Inflammatory macrophage treated with lipopolysaccharide for 1 hour (primary cell): ENCODE data around the gene MME.
"Not testable (repeated sequence)": the region's sequence is repeated elsewhere in the genome, so short reads cannot be mapped to it uniquely, and the experiment has no call there.

ENCODE experiments used
- DNase-seq, 2 donors: peaks; one replicate each; pipeline ENCODE4 v3.0.0-alpha.2; 2020 to 2022

Gene MME

DNA sequence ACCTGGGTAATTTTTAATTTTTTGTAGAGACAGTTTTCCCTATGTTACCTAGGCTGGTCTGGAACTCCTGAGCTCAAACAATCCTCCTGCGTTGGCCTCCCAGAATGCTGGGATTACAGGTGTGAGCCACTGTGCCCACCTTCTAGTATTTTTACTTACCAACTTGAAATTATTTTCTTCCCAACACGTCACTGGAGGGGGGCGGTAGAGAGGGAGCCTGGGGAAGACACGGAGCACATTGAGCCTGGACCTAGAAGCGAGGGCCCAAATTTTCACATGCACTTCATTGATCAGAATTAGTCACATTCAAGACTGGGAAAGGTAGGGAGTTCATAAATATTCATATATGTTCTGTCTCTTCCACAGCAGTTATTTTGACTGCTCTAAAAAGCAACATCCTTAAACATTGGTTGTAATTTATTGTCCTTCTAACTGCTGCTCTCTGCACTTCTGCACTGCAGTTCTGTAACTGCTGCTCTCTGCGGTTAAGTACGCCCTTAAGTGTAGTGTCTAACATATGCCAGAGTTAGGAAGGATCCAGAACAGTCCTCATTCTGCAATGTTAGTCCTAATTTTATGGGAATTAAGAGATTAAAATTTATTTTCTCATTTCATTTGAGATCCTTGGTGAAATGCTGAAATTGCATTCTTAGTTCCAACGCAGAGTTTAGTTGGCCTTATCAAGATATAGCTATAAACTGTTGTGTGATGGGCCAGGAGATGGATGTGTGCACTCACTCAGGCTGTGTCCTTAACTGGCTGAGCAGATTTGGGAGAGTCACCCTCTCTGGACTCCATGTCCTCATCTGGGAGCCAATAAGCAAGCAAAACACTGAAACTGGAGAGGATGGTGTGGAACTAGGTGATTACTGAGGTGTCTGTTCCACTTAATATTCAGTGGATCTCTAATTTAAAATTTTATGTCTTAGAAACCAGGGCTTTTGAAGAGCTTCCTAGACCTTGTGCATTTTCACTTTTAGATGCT is 115.1 kb downstream of the MME start:
- no peak for DNase-seq

GRCh38 chr3:155196131-155197021 is 116.3 kb downstream of the MME start:
- DNase-seq: no peak

- no peak for DNase-seq
These were observed 117.7 kb downstream of the MME start for GRCh38 chr3:155197786-155198185.

DNA sequence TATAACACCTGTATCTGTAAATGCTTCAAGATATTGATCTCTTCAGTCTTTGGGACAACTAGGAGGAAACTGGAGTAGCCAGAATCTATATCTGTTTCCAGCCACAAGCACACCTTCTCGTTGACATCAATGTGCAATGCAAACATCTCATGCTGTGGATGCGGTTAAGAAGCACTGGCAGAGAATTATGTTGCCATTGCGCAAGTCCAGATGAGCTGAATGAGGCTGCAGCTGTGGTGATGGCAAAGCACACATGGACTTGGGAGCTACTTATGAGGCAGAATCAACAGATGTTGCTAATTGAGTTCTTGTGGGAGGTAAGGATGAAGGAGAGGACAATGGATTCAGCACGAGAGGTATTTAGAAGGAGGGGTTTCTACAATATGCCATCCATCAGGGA is 122.5 kb downstream of the MME start:
- no peak for DNase-seq

DNA sequence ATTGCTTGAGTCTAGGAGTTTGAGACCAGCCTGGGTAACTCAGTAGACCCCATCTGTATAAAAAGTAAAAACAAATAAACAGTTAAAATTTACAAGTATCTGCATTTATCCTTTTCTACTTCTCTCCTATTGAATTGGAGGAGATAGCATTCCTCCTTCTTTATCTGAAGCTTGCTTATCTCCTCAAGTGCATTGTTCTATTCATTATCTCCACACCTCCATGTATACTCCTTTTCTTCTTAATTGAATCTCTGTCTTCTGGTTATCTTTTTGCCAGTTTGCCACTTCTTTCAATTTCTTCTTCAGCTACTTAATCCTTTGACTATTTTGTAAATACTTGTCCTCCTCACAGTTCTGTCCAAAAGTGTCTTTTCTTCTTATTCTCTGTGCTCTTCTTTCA is 124.7 kb downstream of the MME start:
- no peak for DNase-seq

DNA sequence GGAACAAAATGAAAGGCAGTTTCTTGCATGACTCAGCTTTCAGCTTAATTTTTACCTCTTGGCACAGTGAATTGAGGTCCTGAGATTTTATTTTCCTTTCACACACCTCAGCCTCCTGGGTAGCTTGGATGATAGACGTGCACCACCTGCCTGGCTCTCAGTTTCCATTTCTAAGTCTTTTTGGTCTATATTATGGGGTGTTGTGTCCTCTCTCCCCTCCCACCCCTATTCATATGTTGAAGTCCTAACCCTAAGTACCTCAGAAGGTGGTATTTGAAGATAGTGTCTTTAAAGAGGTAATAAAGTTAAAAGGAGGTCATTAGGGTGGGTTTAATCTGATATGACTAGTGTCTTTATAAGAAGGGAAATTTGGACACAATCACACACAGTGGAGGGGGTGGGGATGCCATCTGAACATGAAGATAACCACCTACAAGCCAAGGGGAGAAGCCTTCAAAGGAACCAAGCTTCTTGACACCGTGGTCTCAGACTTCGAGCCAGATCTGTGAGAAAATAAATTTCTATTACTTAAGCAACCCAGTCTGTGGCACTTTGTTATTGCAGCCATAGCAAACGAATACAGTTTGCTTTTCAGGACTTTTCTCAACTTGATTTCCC is 128.2 kb downstream of the MME start:
- DNase-seq: no peak

GRCh38 chr3:155210736-155211135 is 130.6 kb downstream of the MME start:
- no peak for DNase-seq

- DNase-seq: no peak
These were observed 131.1 kb downstream of the MME start for GRCh38 chr3:155211266-155211665.

GRCh38 chr3:155211940-155212339 is 131.8 kb downstream of the MME start:
- DNase-seq: no peak

DNA sequence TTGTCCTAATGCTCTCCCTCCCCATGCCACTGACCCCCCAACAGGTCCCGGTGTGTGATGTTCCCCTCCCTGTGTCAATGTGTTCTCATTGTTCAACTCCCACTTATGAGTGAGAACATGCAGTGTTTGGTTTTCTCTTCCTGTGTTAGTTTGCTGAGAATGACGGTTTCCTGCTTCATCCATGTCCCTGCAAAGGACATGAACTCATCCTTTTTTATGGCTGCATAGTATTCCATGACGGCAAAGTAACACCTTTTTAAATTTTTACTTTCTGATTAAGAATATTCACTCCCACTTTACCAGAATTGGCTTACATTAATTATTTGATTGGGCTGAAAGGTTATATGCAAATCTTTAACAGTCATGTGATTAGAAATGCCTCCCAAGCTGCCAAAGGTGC is 135.9 kb downstream of the MME start:
- DNase-seq: not testable (repeated sequence)

DNA sequence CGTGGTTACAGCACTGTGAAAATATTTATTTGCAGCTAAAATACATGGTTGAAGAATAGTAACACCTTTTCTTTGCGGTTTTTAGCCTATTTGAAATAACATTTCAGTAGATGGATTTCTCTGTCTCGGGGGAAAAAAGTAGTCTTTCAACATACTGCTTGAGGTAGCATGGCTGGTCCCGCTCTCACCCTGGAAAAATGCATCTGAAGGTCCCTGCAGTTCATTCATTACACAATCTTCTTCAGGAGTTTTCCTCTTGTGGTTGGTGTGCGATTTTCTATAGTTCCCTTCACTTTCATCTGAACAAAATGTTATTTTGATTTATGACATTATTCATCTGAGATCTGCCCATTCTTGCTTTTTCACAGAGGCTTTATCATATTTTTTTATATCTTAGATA is 137.5 kb downstream of the MME start:
- DNase-seq: no peak

DNA sequence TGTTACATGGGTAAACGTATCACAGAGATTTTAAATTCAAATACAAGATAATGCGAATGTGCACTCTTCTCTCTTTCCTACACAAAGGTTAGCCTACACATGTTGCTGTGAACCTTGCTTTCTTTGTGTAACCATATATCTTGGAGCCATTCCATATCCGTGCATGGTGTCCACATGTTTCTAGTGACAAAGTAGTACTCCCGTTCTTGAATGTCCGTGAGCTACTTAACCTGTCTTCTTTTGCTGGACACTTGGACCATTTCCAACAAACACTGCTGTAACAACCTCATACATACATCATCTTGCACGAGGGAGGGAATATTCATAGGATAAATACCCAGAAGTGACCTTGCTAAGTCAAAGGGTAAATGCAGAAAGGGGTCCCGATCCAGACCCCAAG is 138.3 kb downstream of the MME start:
- DNase-seq: no peak

DNA sequence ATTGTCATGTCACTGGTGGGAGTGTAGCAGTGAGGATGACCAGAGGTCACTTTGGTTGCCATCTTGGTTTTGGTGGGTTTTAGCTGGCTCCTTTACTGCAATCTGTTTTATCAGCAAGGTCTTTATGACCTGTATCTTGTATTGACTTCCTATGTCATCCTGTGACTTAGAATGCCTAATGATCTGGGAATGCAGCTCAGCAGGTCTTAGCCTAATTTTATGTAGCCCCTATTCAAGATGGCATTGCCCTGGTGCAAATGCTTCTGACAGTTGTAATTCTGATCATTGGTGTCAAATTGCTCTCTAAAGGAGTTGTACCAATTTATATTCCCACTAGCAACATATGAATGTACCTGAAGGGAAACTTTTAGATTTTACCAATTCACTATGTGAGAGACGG is 139.0 kb downstream of the MME start:
- no peak for DNase-seq

DNA sequence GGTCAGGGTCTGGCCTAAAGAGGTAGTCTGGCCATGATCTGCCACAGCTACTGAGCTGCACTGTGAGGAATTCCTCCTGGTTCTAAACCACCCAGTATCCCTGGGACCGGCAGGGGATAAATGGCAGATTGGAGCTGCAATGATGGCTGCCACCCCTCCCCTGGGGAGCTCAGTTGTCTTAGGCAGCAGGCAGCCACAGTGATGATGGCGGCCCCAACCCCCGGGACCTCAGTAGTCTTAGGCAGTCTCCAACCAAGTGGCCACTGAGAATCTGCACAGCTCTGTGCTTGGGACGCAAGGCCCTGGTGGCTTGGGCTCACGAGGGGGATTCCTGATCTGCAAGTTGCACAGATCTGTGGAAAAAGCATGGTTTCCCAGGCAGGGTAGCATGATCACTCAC is 145.3 kb downstream of the MME start:
- no peak for DNase-seq

- no peak for DNase-seq
These were observed 147.0 kb downstream of the MME start for GRCh38 chr3:155227141-155227540.

- no peak for DNase-seq
These were observed 148.6 kb downstream of the MME start for GRCh38 chr3:155228676-155229075.

DNA sequence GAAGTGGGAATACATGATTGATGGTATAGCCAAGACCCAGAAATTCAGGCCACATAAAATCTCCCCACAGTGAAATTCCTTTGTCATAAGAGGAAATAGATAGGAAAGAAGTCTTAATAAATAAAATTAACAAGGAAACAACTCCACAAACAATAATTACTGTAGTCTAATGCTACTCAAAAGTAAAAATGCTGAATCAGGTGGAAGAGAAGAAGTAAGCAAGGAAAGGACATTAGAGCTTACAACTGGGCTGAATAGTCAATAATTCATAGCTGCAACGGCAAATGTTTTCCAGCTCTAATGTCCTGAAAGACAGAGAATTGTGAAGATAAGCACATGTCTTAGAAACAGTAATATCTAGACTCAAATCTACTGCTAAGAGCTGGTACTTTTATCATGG is 149.0 kb downstream of the MME start:
- DNase-seq: no peak

- peak in 1 of 2 donors; percentile 15 for DNase-seq
These were observed 150.3 kb downstream of the MME start for GRCh38 chr3:155230382-155230781.

GRCh38 chr3:155231792-155232191 is 151.7 kb downstream of the MME start:
- DNase-seq: no peak

DNA sequence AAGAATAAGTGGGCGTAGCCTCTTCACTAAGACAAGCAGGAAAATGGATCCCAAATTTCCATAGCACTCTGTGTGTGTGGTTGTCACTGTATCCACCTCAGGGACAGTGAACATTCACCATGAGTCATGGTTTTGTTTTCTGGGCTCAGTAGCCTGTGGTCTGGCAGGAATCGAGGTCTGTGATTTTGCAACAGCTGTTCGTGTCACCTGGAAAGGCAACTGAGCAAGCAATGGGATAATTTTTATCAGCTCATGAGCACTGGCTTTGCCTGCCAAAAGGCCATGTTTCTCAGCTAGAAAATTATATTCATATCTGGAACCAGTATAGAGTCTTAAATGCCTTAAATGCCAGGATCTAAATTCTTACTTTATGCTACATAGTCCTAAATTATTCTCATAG is 152.5 kb downstream of the MME start:
- DNase-seq: no peak

DNA sequence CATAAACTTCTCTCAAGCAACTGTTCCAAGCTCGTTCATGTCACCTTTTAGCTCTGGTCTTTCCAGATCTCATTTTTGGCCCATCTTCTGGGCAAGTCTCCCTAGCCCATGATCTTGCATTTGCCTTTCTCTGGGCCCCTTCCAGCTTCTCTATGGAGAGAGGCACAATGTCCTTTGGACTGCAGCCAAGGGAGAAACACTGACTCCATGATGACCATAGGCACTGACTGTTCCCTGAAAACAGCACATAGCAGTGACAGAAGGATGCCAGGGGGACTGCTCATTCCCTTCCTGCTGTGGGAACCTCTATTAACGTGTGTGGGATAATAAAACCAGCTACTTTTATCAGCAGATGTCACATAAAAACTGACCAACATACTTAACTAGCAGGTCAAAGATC is 153.1 kb downstream of the MME start:
- DNase-seq: no peak
